ENCODE results near the gene VAC14. TPM values are rescaled to one million over a fixed set of nuclear protein-coding genes. Genes with fewer than 3 reads are reported as not detected.

The VAC14 gene
- total and polyA plus RNA-seq, 4 donors: 19.8 to 25.0 (median 24.7) TPM

- H3K27ac ChIP-seq (ENCODE audit: low read depth in 1 of 2, low read length in 2 of 2): peak overlapping the region in 1 of 2 donors; percentile 83
- 90 to 91% methylated on average over 22 of the region's 22 CpGs for WGBS, 2 donors
- no peaks in the 10 kb centered on the region for H3K36me3 ChIP-seq (ENCODE audit: control insufficient read depth in 1 of 2, insufficient read depth in 2 of 2, low read length in 1 of 2)
- intact Hi-C loops (cut with DNase I): loop anchor here in 1 of 2 donors (5.0 kb wide), 2 partner anchors 48 to 63 kb away; no protein-coding TSS in a partner anchor
- no peaks in the 10 kb centered on the region for H3K27me3 ChIP-seq (ENCODE audit: control insufficient read depth in 1 of 2, insufficient read depth in 2 of 2, low read length in 1 of 2)
- peaks cover 0 to 2% of the 10 kb centered on the region in 2 donors for H3K4me1 ChIP-seq (ENCODE audit: control insufficient read depth in 1 of 2, insufficient read depth in 2 of 2, low read length in 2 of 2)
- H3K9me3 ChIP-seq (ENCODE audit: control insufficient read depth, low read length): no peaks in the 10 kb centered on the region
- DNase-seq: peak; percentile 42 to 79
- no peak for ATAC-seq (ENCODE audit: low FRiP score)
- H3K4me3 ChIP-seq (ENCODE audit: low read length in 2 of 2): no peak overlapping the region
Measured at GRCh38 chr16:70689035-70689969, 111.7 kb downstream of the VAC14 start.

GRCh38 chr16:70688246-70688742 lies 112.7 kb downstream of the VAC14 start:
- Histone ChIP-seq H3K36me3 (ENCODE audit: control insufficient read depth in 1 of 2, insufficient read depth in 2 of 2, low read length in 1 of 2) (no peaks in the 10 kb centered on the region), H3K27ac (ENCODE audit: low read depth in 1 of 2, low read length in 2 of 2) (peak overlapping the region; percentile 52 to 83), H3K9me3 (ENCODE audit: control insufficient read depth, low read length) (no peaks in the 10 kb centered on the region), H3K4me3 (ENCODE audit: low read length in 2 of 2) (no peak overlapping the region), H3K4me1 (ENCODE audit: control insufficient read depth in 1 of 2, insufficient read depth in 2 of 2, low read length in 2 of 2) (no peaks in the 10 kb centered on the region), H3K27me3 (ENCODE audit: control insufficient read depth in 1 of 2, insufficient read depth in 2 of 2, low read length in 1 of 2) (no peaks in the 10 kb centered on the region)
- intact Hi-C loops (cut with DNase I): loop anchor here in 1 of 2 donors (5.0 kb wide), 2 partner anchors 49 to 64 kb away; no protein-coding TSS in a partner anchor
- ATAC-seq (ENCODE audit: low FRiP score): no peak
- peak; percentile 73 to 81 for DNase-seq
- WGBS, 2 donors: 11 to 12% methylated on average over 8 of the region's 8 CpGs

GRCh38 chr16:70687671-70688245 lies 113.2 kb downstream of the VAC14 start:
- intact Hi-C loops (cut with DNase I): loop anchor here in 1 of 2 donors (5.0 kb wide), 2 partner anchors 50 to 65 kb away; no protein-coding TSS in a partner anchor
- Histone ChIP-seq H3K4me3 (ENCODE audit: low read length in 2 of 2) (no peak overlapping the region), H3K9me3 (ENCODE audit: control insufficient read depth, low read length) (no peaks in the 10 kb centered on the region), H3K36me3 (ENCODE audit: control insufficient read depth in 1 of 2, insufficient read depth in 2 of 2, low read length in 1 of 2) (no peaks in the 10 kb centered on the region), H3K27me3 (ENCODE audit: control insufficient read depth in 1 of 2, insufficient read depth in 2 of 2, low read length in 1 of 2) (no peaks in the 10 kb centered on the region), H3K27ac (ENCODE audit: low read depth in 1 of 2, low read length in 2 of 2) (peak overlapping the region; percentile 52 to 83), H3K4me1 (ENCODE audit: control insufficient read depth in 1 of 2, insufficient read depth in 2 of 2, low read length in 2 of 2) (no peaks in the 10 kb centered on the region)
- WGBS, 2 donors: 66 to 69% methylated on average over 18 of the region's 18 CpGs
- DNase-seq (peak; percentile 53 to 74), ATAC-seq (ENCODE audit: low FRiP score) (no peak)

GRCh38 chr16:70687102-70687511 lies 113.9 kb downstream of the VAC14 start:
- H3K9me3 ChIP-seq (ENCODE audit: control insufficient read depth, low read length): no peaks in the 10 kb centered on the region
- peak overlapping the region in 1 of 2 donors; percentile 92 for H3K27ac ChIP-seq (ENCODE audit: low read depth in 1 of 2, low read length in 2 of 2)
- no peaks in the 10 kb centered on the region for H3K27me3 ChIP-seq (ENCODE audit: control insufficient read depth in 1 of 2, insufficient read depth in 2 of 2, low read length in 1 of 2)
- no peak for ATAC-seq (ENCODE audit: low FRiP score)
- peak; percentile 52 to 66 for DNase-seq
- 42 to 55% methylated on average over 5 of the region's 5 CpGs for WGBS, 2 donors
- H3K4me3 ChIP-seq (ENCODE audit: low read length in 2 of 2): no peak overlapping the region
- H3K36me3 ChIP-seq (ENCODE audit: control insufficient read depth in 1 of 2, insufficient read depth in 2 of 2, low read length in 1 of 2): no peaks in the 10 kb centered on the region
- H3K4me1 ChIP-seq (ENCODE audit: control insufficient read depth in 1 of 2, insufficient read depth in 2 of 2, low read length in 2 of 2): no peaks in the 10 kb centered on the region
- intact Hi-C loops (cut with DNase I): loop anchor here in 1 of 2 donors (5.0 kb wide), 2 partner anchors 50 to 65 kb away; no protein-coding TSS in a partner anchor

GRCh38 chr16:70686376-70687101 lies 114.4 kb downstream of the VAC14 start:
- DNase-seq (peak; percentile 62 to 72), ATAC-seq (ENCODE audit: low FRiP score) (no peak)
- Histone ChIP-seq H3K9me3 (ENCODE audit: control insufficient read depth, low read length) (no peaks in the 10 kb centered on the region), H3K27me3 (ENCODE audit: control insufficient read depth in 1 of 2, insufficient read depth in 2 of 2, low read length in 1 of 2) (no peaks in the 10 kb centered on the region), H3K4me3 (ENCODE audit: low read length in 2 of 2) (peak overlapping the region; percentile 33 to 63), H3K4me1 (ENCODE audit: control insufficient read depth in 1 of 2, insufficient read depth in 2 of 2, low read length in 2 of 2) (no peaks in the 10 kb centered on the region), H3K27ac (ENCODE audit: low read depth in 1 of 2, low read length in 2 of 2) (peak overlapping the region; percentile 19 to 92), H3K36me3 (ENCODE audit: control insufficient read depth in 1 of 2, insufficient read depth in 2 of 2, low read length in 1 of 2) (no peaks in the 10 kb centered on the region)
- intact Hi-C loops (cut with DNase I): loop anchor here in 1 of 2 donors (5.0 kb wide), 2 partner anchors 51 to 66 kb away; no protein-coding TSS in a partner anchor
- 24 to 27% methylated on average over 28 to 29 of the region's 29 CpGs for WGBS, 2 donors

GRCh38 chr16:70685938-70686375 lies 115.0 kb downstream of the VAC14 start, which contains the start of gene MTSS2:
TSS of gene MTSS2 (minus strand) at chr16:70686053. CDS start at chr16:70685791, 262 bp downstream.
- Histone ChIP-seq H3K36me3 (ENCODE audit: control insufficient read depth in 1 of 2, insufficient read depth in 2 of 2, low read length in 1 of 2) (no peaks in the 10 kb centered on the region), H3K27ac (ENCODE audit: low read depth in 1 of 2, low read length in 2 of 2) (peak within 1 kb of the TSS; percentile 29 to 92), H3K27me3 (ENCODE audit: control insufficient read depth in 1 of 2, insufficient read depth in 2 of 2, low read length in 1 of 2) (no peaks in the 10 kb centered on the region), H3K9me3 (ENCODE audit: control insufficient read depth, low read length) (no peaks in the 10 kb centered on the region), H3K4me1 (ENCODE audit: control insufficient read depth in 1 of 2, insufficient read depth in 2 of 2, low read length in 2 of 2) (no peaks in the 10 kb centered on the region), H3K4me3 (ENCODE audit: low read length in 2 of 2) (peak within 1 kb of the TSS; percentile 63 to 90)
- WGBS, 2 donors: 0 to 1% methylated on average over 45 to 72 of the region's 72 CpGs
- DNase-seq (peak; percentile 91 to 97), ATAC-seq (ENCODE audit: low FRiP score) (peak; percentile 79)
- intact Hi-C loops (cut with DNase I): loop anchor here (2.0 to 5.0 kb wide), 3 partner anchors 51 to 66 kb away; no protein-coding TSS in a partner anchor

- H3K4me1 ChIP-seq (ENCODE audit: control insufficient read depth in 1 of 2, insufficient read depth in 2 of 2, low read length in 2 of 2): no peaks in the 10 kb centered on the region
- H3K27ac ChIP-seq (ENCODE audit: low read depth in 1 of 2, low read length in 2 of 2): peak overlapping the region; percentile 29 to 79
- 0 to 1% methylated on average over 53 to 90 of the region's 90 CpGs for WGBS, 2 donors
- peak overlapping the region; percentile 63 to 90 for H3K4me3 ChIP-seq (ENCODE audit: low read length in 2 of 2)
- peak; percentile 55 to 80 for DNase-seq
- no peak for ATAC-seq (ENCODE audit: low FRiP score)
- H3K9me3 ChIP-seq (ENCODE audit: control insufficient read depth, low read length): no peaks in the 10 kb centered on the region
- intact Hi-C loops (cut with DNase I): loop anchor here (2.0 to 5.0 kb wide), 3 partner anchors 52 to 67 kb away; no protein-coding TSS in a partner anchor
- H3K36me3 ChIP-seq (ENCODE audit: control insufficient read depth in 1 of 2, insufficient read depth in 2 of 2, low read length in 1 of 2): no peaks in the 10 kb centered on the region
- H3K27me3 ChIP-seq (ENCODE audit: control insufficient read depth in 1 of 2, insufficient read depth in 2 of 2, low read length in 1 of 2): no peaks in the 10 kb centered on the region
Measured at GRCh38 chr16:70685061-70685937, 115.7 kb downstream of the VAC14 start.

Data from aorta (tissue), 5 donors.